Hepatocyte (in vitro differentiated cells): Measurements from ENCODE around the gene ZP2.

Experiments
- CTCF ChIP-seq: fragments of 200-600 bp; sonication (generic); IDR thresholded peaks from 2 replicates; pipeline ENCODE4 v1.5.1; 2016; ENCODE audit warnings: antibody characterized with exemption, mild to moderate bottlenecking; ENCODE audit not compliant: poor library complexity
- EZH2 ChIP-seq: fragments of 200-600 bp; sonication (generic); IDR thresholded peaks from 2 replicates; pipeline ENCODE4 v1.6.1; 2016; ENCODE audit warnings: antibody characterized with exemption, mild to moderate bottlenecking, borderline replicate concordance
- EZH2phosphoT487 ChIP-seq: fragments of 200-600 bp; sonication (generic); IDR thresholded peaks from one replicate; pipeline ENCODE4 v1.6.1; 2018; ENCODE audit warnings: antibody characterized with exemption, mild to moderate bottlenecking, low read depth, moderate library complexity; ENCODE audit not compliant: unreplicated experiment, severe bottlenecking

DNA sequence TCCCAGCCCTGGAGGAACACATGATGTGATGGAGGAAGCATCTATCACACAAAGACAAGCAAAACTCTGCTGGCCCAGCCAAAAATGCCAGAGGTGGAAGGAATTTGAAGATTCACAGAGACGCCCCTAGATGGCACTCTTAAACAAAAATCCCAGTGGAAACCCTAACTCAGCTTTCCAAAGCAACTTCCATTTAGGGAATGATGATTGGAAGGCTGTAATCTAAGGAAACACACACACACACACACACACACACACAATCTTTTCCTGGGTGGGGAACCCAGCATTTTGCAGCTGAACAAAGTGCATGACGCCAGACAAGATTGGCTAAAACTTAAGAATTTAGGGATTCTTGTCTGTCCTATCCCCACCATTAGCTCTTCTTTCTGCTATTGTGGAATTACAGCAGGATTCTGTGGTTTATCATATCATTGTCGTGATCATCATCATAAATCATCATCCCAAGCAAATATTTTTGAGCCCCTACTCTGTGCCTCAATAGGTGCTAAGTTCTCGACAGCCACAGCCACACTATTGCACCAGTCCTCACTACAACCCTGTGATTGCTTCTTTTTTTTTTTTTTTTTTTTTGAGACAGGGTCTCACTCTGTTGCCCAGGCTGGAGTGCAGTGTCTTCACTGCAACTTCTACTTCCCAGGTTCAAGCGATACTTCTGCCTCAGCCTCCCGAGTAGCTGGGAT is 54.5 kb downstream of the ZP2 start:
- peak; percentile 76 for TF ChIP-seq CTCF
- no peak for TF ChIP-seq EZH2phosphoT487
- TF ChIP-seq EZH2, result no peak
